ENCODE data around the gene CAMSAP3.

CAMSAP3 gene

GRCh38 chr19:7648265-7649014 lies 52.8 kb downstream of the CAMSAP3 start:
- Histone ChIP-seq H3K9me3 (no peaks in the 10 kb centered on the region), H3K27ac (no peak overlapping the region), H3K36me3 (peaks cover 0 to 26% (median 0%) of the 10 kb centered on the region in 3 donors), H3K4me1 (no peaks in the 10 kb centered on the region), H3K27me3 (peaks cover 0 to 80% of the 10 kb centered on the region in 2 donors), H3K4me3 (no peak overlapping the region)
- no peak for TF ChIP-seq CTCF (IDR thresholded peaks at IDR 0.05)
- intact Hi-C loops (cut with DNase I; ENCODE audit: low total_unique reads), result loop anchor here (10.0 kb wide), 1 partner anchor 146 kb away; no protein-coding TSS in a partner anchor
- no peak for DNase-seq

GRCh38 chr19:7650148-7650547 lies 54.5 kb downstream of the CAMSAP3 start:
- Histone ChIP-seq H3K4me3 (no peak overlapping the region), H3K27me3 (peaks cover 0 to 67% of the 10 kb centered on the region in 2 donors), H3K9me3 (no peaks in the 10 kb centered on the region), H3K36me3 (peaks cover 0 to 19% (median 0%) of the 10 kb centered on the region in 3 donors), H3K27ac (no peak overlapping the region), H3K4me1 (no peaks in the 10 kb centered on the region)
- intact Hi-C loops (cut with DNase I; ENCODE audit: low total_unique reads), result no loop called here
- no peak for DNase-seq
- TF ChIP-seq CTCF (IDR thresholded peaks at IDR 0.05), result no peak

GRCh38 chr19:7652061-7652641 lies 56.5 kb downstream of the CAMSAP3 start:
- Histone ChIP-seq H3K4me1 (no peaks in the 10 kb centered on the region), H3K9me3 (no peaks in the 10 kb centered on the region), H3K27ac (no peak overlapping the region), H3K27me3 (peaks cover 0 to 48% of the 10 kb centered on the region in 2 donors), H3K36me3 (peaks cover 0 to 7% (median 0%) of the 10 kb centered on the region in 3 donors), H3K4me3 (no peak overlapping the region)
- intact Hi-C loops (cut with DNase I; ENCODE audit: low total_unique reads), result no loop called here
- DNase-seq, result peak; percentile 67 to 80
- peak; percentile 87 to 97 for TF ChIP-seq CTCF (IDR thresholded peaks at IDR 0.05)

GRCh38 chr19:7654401-7654800 lies 58.7 kb downstream of the CAMSAP3 start:
- H3K36me3 ChIP-seq, result no peaks in the 10 kb centered on the region
- H3K4me3 ChIP-seq, result no peak overlapping the region
- H3K27ac ChIP-seq, result no peak overlapping the region
- H3K27me3 ChIP-seq, result peaks cover 0 to 34% of the 10 kb centered on the region in 2 donors
- DNase-seq, result no peak
- no peaks in the 10 kb centered on the region for H3K9me3 ChIP-seq
- intact Hi-C loops (cut with DNase I; ENCODE audit: low total_unique reads), result no loop called here
- TF ChIP-seq CTCF (IDR thresholded peaks at IDR 0.05), result no peak
- H3K4me1 ChIP-seq, result no peaks in the 10 kb centered on the region

GRCh38 chr19:7655581-7655980 lies 59.9 kb downstream of the CAMSAP3 start:
- Histone ChIP-seq H3K4me1 (no peaks in the 10 kb centered on the region), H3K27ac (no peak overlapping the region), H3K27me3 (peaks cover 0 to 37% of the 10 kb centered on the region in 2 donors), H3K36me3 (no peaks in the 10 kb centered on the region), H3K4me3 (no peak overlapping the region), H3K9me3 (no peaks in the 10 kb centered on the region)
- TF ChIP-seq CTCF (IDR thresholded peaks at IDR 0.05), result no peak
- no peak for DNase-seq
- intact Hi-C loops (cut with DNase I; ENCODE audit: low total_unique reads), result no loop called here
